Measurements from ENCODE around the gene TINAG. TPM values are rescaled to one million over a fixed set of nuclear protein-coding genes. Genes with fewer than 3 reads are reported as not detected.

Gene TINAG
- total RNA-seq, 1 experiment from 2014 or later, result not detected

DNA sequence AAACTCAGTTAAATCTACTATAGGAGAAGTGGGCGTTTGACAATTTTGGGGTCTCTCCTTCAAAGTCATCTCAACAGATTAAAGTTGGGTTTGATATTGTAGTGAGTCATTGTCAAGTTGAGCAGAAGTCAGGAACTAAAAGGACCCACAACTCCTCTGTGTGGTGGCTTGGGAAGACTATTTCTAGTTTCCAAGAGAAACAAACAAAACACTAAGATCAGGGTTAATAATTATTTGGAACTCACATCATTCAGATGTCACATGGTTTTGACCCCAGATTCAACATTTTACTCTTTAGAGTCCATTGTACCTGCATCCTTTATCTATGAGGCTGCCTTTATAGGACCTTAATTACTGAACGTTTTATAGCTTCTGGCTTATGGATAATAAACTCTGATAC, 45.3 kb upstream of the TINAG start:
- no peaks in the 10 kb centered on the region for H4K20me1 ChIP-seq (ENCODE audit: low read length)
- POLR2A ChIA-PET (ENCODE audit: unreplicated experiment), result no interaction called here

DNA sequence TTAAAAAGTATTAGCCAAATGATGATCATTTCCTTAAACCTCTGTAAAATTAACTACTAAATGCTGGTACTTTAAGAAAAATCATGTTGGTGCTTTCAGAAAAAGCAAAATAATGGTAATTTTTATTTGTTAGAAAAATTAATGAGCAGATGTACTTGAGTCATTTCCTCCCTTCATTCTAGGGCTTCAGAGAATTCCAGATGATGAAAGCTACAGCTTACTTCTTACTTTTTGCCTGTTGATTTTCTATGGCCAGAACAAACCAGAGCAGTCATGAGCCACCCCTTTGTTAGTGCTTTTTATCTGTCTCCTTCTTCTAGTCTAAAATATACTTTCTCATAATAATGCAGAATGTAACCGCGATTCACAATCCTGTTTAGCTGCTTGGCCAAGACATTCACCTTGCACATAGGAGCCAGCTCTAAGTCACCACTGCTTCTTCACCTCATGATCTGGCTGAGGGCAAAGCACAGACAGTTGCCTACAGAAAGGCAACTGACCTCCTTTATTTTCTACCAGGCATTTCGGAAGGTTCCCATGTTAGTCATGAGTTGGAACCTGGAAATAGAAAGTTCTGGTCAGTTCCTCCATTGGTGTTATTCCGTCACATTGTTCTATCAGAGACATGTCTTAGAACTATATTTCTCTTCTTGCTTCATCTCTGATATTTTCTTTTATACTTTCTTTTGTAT, 43.5 kb upstream of the TINAG start:
- Histone ChIP-seq H3K9me2 (replicated peaks; ENCODE audit: low read length) (no peaks in the 10 kb centered on the region), H3K4me2 (ENCODE audit: low read length) (no peak overlapping the region), H3K36me3 (ENCODE audit: low read depth, low read length) (no peaks in the 10 kb centered on the region), H3K4me3 (ENCODE audit: low read length) (no peak overlapping the region), H3K79me2 (ENCODE audit: low read length) (no peaks in the 10 kb centered on the region), H2AFZ (ENCODE audit: low read length) (no peak overlapping the region), H3K27ac (ENCODE audit: low read length) (no peak overlapping the region), H3K4me1 (ENCODE audit: insufficient read depth, low read length) (no peaks in the 10 kb centered on the region), H3F3A (ENCODE audit: low read length, unreplicated experiment) (no peaks in the 10 kb centered on the region), H4K20me1 (ENCODE audit: low read length) (no peaks in the 10 kb centered on the region), H3K27me3 (ENCODE audit: low read length) (no peaks in the 10 kb centered on the region), H3K9ac (ENCODE audit: low read length) (no peak overlapping the region), H3K9me3 (ENCODE audit: low read length) (no peaks in the 10 kb centered on the region)
- intact Hi-C loops (cut with micrococcal nuclease), result no loop called here
- no TSS peak for BruUV-seq (replicated peaks)
- TF ChIP-seq EZH2phosphoT487 (IDR thresholded peaks at IDR 0.05; ENCODE audit: borderline replicate concordance, low read length) (no peak), EZH2 (IDR thresholded peaks at IDR 0.05; ENCODE audit: low read length, unreplicated experiment) (no peak)
- TF ChIP-seq, protein P1, sequence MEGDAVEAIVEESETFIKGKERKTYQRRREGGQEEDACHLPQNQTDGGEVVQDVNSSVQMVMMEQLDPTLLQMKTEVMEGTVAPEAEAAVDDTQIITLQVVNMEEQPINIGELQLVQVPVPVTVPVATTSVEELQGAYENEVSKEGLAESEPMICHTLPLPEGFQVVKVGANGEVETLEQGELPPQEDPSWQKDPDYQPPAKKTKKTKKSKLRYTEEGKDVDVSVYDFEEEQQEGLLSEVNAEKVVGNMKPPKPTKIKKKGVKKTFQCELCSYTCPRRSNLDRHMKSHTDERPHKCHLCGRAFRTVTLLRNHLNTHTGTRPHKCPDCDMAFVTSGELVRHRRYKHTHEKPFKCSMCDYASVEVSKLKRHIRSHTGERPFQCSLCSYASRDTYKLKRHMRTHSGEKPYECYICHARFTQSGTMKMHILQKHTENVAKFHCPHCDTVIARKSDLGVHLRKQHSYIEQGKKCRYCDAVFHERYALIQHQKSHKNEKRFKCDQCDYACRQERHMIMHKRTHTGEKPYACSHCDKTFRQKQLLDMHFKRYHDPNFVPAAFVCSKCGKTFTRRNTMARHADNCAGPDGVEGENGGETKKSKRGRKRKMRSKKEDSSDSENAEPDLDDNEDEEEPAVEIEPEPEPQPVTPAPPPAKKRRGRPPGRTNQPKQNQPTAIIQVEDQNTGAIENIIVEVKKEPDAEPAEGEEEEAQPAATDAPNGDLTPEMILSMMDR (conservative IDR thresholded peaks at IDR 0.05; ENCODE audit: low read depth, low read length), result no peak
- POLR2A ChIA-PET (ENCODE audit: unreplicated experiment), result interaction anchor here (0.6 kb wide), 1 partner anchor 228 kb away, joined by 3 read pairs; no protein-coding TSS in a partner anchor
- no peak for DNase-seq
- no peak for ATAC-seq
- CTCF ChIA-PET, result no interaction called here

More for the DNA sequence above, 45.3 kb upstream of the TINAG start:
- Histone ChIP-seq H3K9me2 (replicated peaks; ENCODE audit: low read length) (no peaks in the 10 kb centered on the region), H3K79me2 (ENCODE audit: low read length) (no peaks in the 10 kb centered on the region), H3K27ac (ENCODE audit: low read length) (no peak overlapping the region), H3K27me3 (ENCODE audit: low read length) (no peaks in the 10 kb centered on the region), H3K36me3 (ENCODE audit: low read depth, low read length) (no peaks in the 10 kb centered on the region), H3K4me2 (ENCODE audit: low read length) (no peak overlapping the region), H3K9ac (ENCODE audit: low read length) (no peak overlapping the region), H2AFZ (ENCODE audit: low read length) (no peak overlapping the region), H3K4me1 (ENCODE audit: insufficient read depth, low read length) (no peaks in the 10 kb centered on the region), H3K4me3 (ENCODE audit: low read length) (no peak overlapping the region), H3F3A (ENCODE audit: low read length, unreplicated experiment) (no peaks in the 10 kb centered on the region), H3K9me3 (ENCODE audit: low read length) (no peaks in the 10 kb centered on the region)
- DNase-seq, result no peak
- intact Hi-C loops (cut with micrococcal nuclease), result no loop called here
- CTCF ChIA-PET, result no interaction called here
- no peak for ATAC-seq
- TF ChIP-seq, protein P1 (conservative IDR thresholded peaks at IDR 0.05; ENCODE audit: low read depth, low read length), result no peak
- TF ChIP-seq EZH2phosphoT487 (IDR thresholded peaks at IDR 0.05; ENCODE audit: borderline replicate concordance, low read length) (no peak), EZH2 (IDR thresholded peaks at IDR 0.05; ENCODE audit: low read length, unreplicated experiment) (no peak)
- BruUV-seq (replicated peaks), result no TSS peak

DNA sequence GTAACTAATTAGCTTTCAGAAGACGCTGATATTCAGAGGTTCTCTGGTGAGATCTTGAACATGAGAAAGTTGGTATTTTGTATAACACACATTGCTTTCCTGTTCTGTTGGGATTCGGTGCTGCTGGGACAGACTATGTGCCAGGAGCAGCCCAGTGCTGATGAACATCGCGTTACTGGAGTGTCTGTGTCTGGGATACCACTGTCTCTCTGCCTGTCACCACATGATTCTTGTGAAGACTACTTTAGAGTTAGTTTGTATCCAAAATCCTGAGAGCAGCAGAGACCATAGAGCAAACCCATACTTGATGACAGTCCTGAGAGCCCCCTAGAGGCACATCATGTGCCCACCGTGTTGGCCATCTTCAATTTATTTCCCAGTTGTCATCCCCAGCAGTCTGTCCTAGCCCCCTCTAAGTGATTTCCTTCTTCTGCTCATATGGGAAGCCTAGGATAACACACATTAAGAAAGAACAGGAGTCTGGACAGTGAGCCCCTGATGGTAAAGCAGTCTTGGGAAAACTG, 41.8 kb upstream of the TINAG start:
- intact Hi-C loops (cut with micrococcal nuclease), result no loop called here

More for the DNA sequence above, 41.8 kb upstream of the TINAG start:
- Histone ChIP-seq H4K20me1 (ENCODE audit: low read length) (no peaks in the 10 kb centered on the region), H3F3A (ENCODE audit: low read length, unreplicated experiment) (no peaks in the 10 kb centered on the region), H2AFZ (ENCODE audit: low read length) (no peak overlapping the region), H3K27ac (ENCODE audit: low read length) (no peak overlapping the region), H3K9me2 (replicated peaks; ENCODE audit: low read length) (0 out of 2 replicates have a peak, but pooled peaks cover 3% of the 10 kb centered on the region), H3K79me2 (ENCODE audit: low read length) (no peaks in the 10 kb centered on the region), H3K4me1 (ENCODE audit: insufficient read depth, low read length) (peaks cover 2% of the 10 kb centered on the region; the same call in 1 of the 2 replicates), H3K27me3 (ENCODE audit: low read length) (no peaks in the 10 kb centered on the region), H3K9ac (ENCODE audit: low read length) (no peak overlapping the region), H3K4me2 (ENCODE audit: low read length) (no peak overlapping the region), H3K4me3 (ENCODE audit: low read length) (no peak overlapping the region), H3K36me3 (ENCODE audit: low read depth, low read length) (no peaks in the 10 kb centered on the region), H3K9me3 (ENCODE audit: low read length) (no peaks in the 10 kb centered on the region)
- no TSS peak for BruUV-seq (replicated peaks)
- TF ChIP-seq EZH2phosphoT487 (IDR thresholded peaks at IDR 0.05; ENCODE audit: borderline replicate concordance, low read length), result no peak
- TF ChIP-seq EZH2 (IDR thresholded peaks at IDR 0.05; ENCODE audit: low read length, unreplicated experiment), result no peak
- TF ChIP-seq, protein P1 (conservative IDR thresholded peaks at IDR 0.05; ENCODE audit: low read depth, low read length), result no peak
- POLR2A ChIA-PET (ENCODE audit: unreplicated experiment), result no interaction called here
- ATAC-seq (no peak), DNase-seq (no peak)
- CTCF ChIA-PET, result no interaction called here

Data from PC-3 (cell line).